ENCODE results near the gene MYO1A.
"Not testable (repeated sequence)": the region's sequence is repeated elsewhere in the genome, so short reads cannot be mapped to it uniquely, and the experiment has no call there.

GRCh38 chr12:57053901-57054300, 4.0 kb upstream of the MYO1A start:
- TF ChIP-seq JUNB (IDR thresholded peaks at IDR 0.05); CTCF (IDR thresholded peaks at IDR 0.05); CEBPB (IDR thresholded peaks at IDR 0.05); MAZ (IDR thresholded peaks at IDR 0.05; ENCODE audit: borderline replicate concordance, low read depth, low read length); REST (IDR thresholded peaks at IDR 0.05); POLR2A (IDR thresholded peaks at IDR 0.05; ENCODE audit: low read length); MYC (IDR thresholded peaks at IDR 0.05; ENCODE audit: borderline replicate concordance, low read length); EP300 (IDR thresholded peaks at IDR 0.05); RNF2 (IDR thresholded peaks at IDR 0.05; ENCODE audit: borderline replicate concordance, low read depth); BHLHE40 (IDR thresholded peaks at IDR 0.05; ENCODE audit: low read depth, low read length): not testable (repeated sequence)
